Trophoblast cell (in vitro differentiated cells and primary cell): ENCODE measurements around the gene DNMT1.
"Not testable (repeated sequence)": the region's sequence is repeated elsewhere in the genome, so short reads cannot be mapped to it uniquely, and the experiment has no call there.

ENCODE experiments used
- DNase-seq, 2 donors: peaks; one replicate each; pipeline ENCODE4 v3.0.0-alpha.2; 2016
- H2AFZ ChIP-seq: 2 replicates; pipeline ENCODE4 v1.6.1; 2013; ENCODE audit warnings: low read length, moderate library complexity, mild to moderate bottlenecking; ENCODE audit not compliant: insufficient read depth, poor library complexity
- H2AK5ac ChIP-seq: 2 replicates; pipeline ENCODE4 v1.6.1; 2013; ENCODE audit warnings: mild to moderate bottlenecking, low read length
- H2BK120ac ChIP-seq: 2 replicates; pipeline ENCODE4 v1.6.1; 2013; ENCODE audit warnings: low read length, mild to moderate bottlenecking, moderate library complexity; ENCODE audit not compliant: insufficient read depth, poor library complexity
- H2BK12ac ChIP-seq: 2 replicates; pipeline ENCODE4 v1.6.1; 2013; ENCODE audit warnings: mild to moderate bottlenecking, low read length, moderate library complexity
- H2BK5ac ChIP-seq: 2 replicates; pipeline ENCODE4 v1.6.1; 2013; ENCODE audit warnings: low read length, low read depth, moderate library complexity, mild to moderate bottlenecking; ENCODE audit not compliant: poor library complexity
- H3K14ac ChIP-seq: 2 replicates; pipeline ENCODE4 v1.6.1; 2013; ENCODE audit warnings: mild to moderate bottlenecking, low read length
- H3K18ac ChIP-seq: 2 replicates; pipeline ENCODE4 v1.6.1; 2013; ENCODE audit warnings: mild to moderate bottlenecking, low read length
- H3K23ac ChIP-seq: 2 replicates; pipeline ENCODE4 v1.6.1; 2013; ENCODE audit warnings: low read length
- H3K27ac ChIP-seq: 2 replicates; pipeline ENCODE4 v1.5.1; 2013; ENCODE audit warnings: low read depth, mild to moderate bottlenecking, inconsistent platforms, low read length, moderate library complexity
- H3K27me3 ChIP-seq: 2 replicates; pipeline ENCODE4 v1.6.1; 2013; ENCODE audit warnings: inconsistent platforms, mild to moderate bottlenecking, low read length, moderate library complexity; ENCODE audit not compliant: insufficient read depth
- H3K36me3 ChIP-seq, 2 experiments: 1 replicate in 1 of 2; 2 replicates in 1 of 2; pipeline ENCODE4 v1.6.1; 2013; ENCODE audit warnings: low read length in 2 of 2, mild to moderate bottlenecking in 2 of 2, moderate library complexity in 1 of 2; ENCODE audit not compliant: insufficient read depth in 2 of 2, control insufficient read depth in 1 of 2
- H3K4ac ChIP-seq: 2 replicates; pipeline ENCODE4 v1.6.1; 2013; ENCODE audit warnings: low read depth, mild to moderate bottlenecking, low read length, moderate library complexity
- H3K4me1 ChIP-seq, 2 experiments: 1 replicate in 1 of 2; 2 replicates in 1 of 2; pipeline ENCODE4 v1.6.1; 2013; ENCODE audit warnings: low read length in 2 of 2, mild to moderate bottlenecking in 2 of 2, moderate library complexity in 1 of 2; ENCODE audit not compliant: insufficient read depth in 2 of 2, control insufficient read depth in 1 of 2
- H3K4me2 ChIP-seq: 2 replicates; pipeline ENCODE4 v1.6.1; 2013; ENCODE audit warnings: inconsistent platforms, mild to moderate bottlenecking, low read length, moderate library complexity
- H3K4me3 ChIP-seq: 2 replicates; pipeline ENCODE4 v1.5.1; 2013; ENCODE audit warnings: mild to moderate bottlenecking, low read depth, low read length, inconsistent platforms
- H3K79me1 ChIP-seq: one replicate; pipeline ENCODE4 v1.6.1; 2013; ENCODE audit warnings: low read length
- H3K79me2 ChIP-seq: 2 replicates; pipeline ENCODE4 v1.6.1; 2013; ENCODE audit warnings: low read length, mild to moderate bottlenecking; ENCODE audit not compliant: control insufficient read depth, insufficient read depth, poor library complexity
- H3K9ac ChIP-seq: 2 replicates; pipeline ENCODE4 v1.6.1; 2013; ENCODE audit warnings: mild to moderate bottlenecking, low read length
- H3K9me3 ChIP-seq: 2 replicates; pipeline ENCODE4 v1.6.1; 2013; ENCODE audit warnings: low read depth, mild to moderate bottlenecking, control low read depth, inconsistent platforms, low read length; ENCODE audit not compliant: insufficient read depth
- H4K12ac ChIP-seq: 2 replicates; pipeline ENCODE4 v1.6.1; 2013; ENCODE audit warnings: low read depth, mild to moderate bottlenecking, low read length, moderate library complexity
- H4K8ac ChIP-seq: 2 replicates; pipeline ENCODE4 v1.6.1; 2013; ENCODE audit warnings: low read depth, mild to moderate bottlenecking, low read length, moderate library complexity
- H4K91ac ChIP-seq: one replicate; pipeline ENCODE4 v1.6.1; 2013; ENCODE audit warnings: low read depth, mild to moderate bottlenecking, low read length, moderate library complexity
- WGBS: extraction: QIAGEN DNeasy Blood & Tissue Kit; methylation state at CpG from one replicate; pipeline ENCODE4 v1.1.7; 2013; ENCODE audit warnings: missing lambda C conversion rate; ENCODE audit not compliant: insufficient read length, insufficient coverage; ENCODE audit errors: extremely low coverage; 5-methylcytosine and 5-hydroxymethylcytosine counted together

The DNMT1 gene

DNA sequence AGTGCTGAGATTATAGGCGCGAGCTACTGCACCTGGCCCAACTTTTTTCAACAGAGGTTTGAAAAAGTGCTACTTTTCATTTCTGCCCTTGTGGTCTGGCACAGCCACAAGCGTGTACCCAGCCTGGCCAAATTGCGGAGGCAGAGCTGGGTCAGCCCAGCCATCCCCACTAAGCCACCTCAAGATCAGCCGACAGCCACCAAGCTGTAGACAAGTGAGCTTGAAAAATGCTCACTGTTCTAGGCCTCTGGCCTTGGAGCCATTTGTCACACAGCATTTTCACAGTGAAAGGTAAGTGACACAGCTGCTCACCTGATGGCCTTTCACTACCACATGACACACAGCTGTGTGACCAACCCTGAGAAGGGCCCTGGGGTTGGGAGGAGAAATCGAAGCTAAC, 27.3 kb downstream of the DNMT1 start:
- no peak overlapping the region for H3K27ac ChIP-seq
- no CpG with 5 or more reads among the region's 6 CpGs for WGBS
- H3K9me3 ChIP-seq, result no peaks in the 10 kb centered on the region
- H4K8ac ChIP-seq, result no peak overlapping the region
- no peak overlapping the region for H2BK12ac ChIP-seq
- H3K18ac ChIP-seq, result peak overlapping the region; percentile 29
- no peak overlapping the region for H2BK5ac ChIP-seq
- H3K23ac ChIP-seq, result no peak overlapping the region
- H3K14ac ChIP-seq, result no peak overlapping the region
- no peaks in the 10 kb centered on the region for H3K4me1 ChIP-seq
- no peak overlapping the region for H4K91ac ChIP-seq
- no peak overlapping the region for H3K4me3 ChIP-seq
- no peak overlapping the region for H3K9ac ChIP-seq
- no peak overlapping the region for H2AK5ac ChIP-seq
- H3K4ac ChIP-seq, result no peak overlapping the region
- no peak overlapping the region for H3K4me2 ChIP-seq
- H3K79me2 ChIP-seq, result no peaks in the 10 kb centered on the region
- H3K27me3 ChIP-seq, result no peaks in the 10 kb centered on the region
- H4K12ac ChIP-seq, result no peak overlapping the region
- H3K79me1 ChIP-seq, result no peaks in the 10 kb centered on the region
- no peak for DNase-seq
- H3K36me3 ChIP-seq, result peaks cover 65 to 73% of the 10 kb centered on the region in 2 experiments
- H2AFZ ChIP-seq, result no peak overlapping the region
- no peak overlapping the region for H2BK120ac ChIP-seq

DNA sequence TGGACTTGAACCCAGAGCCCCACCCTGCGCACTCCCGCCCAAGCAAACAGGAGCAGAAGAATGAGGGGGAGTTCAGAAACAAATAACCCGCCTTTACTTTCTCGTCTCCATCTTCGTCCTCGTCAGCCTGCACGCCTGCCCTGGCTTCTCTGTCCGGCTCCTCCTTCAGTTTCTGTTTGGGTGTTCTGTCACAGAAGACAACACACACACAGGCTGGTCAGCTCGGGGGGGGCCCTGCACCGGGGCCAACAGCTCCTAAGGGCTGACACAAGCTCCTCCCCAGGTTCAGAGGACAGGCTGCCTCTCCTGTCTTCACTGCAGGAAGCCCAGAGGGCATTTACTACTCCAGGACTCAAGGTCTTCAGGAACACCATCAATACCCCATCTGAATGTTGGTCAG, 28.3 kb downstream of the DNMT1 start:
- not testable (repeated sequence) for H3K18ac ChIP-seq, H3K23ac ChIP-seq, H3K9me3 ChIP-seq, H3K4me3 ChIP-seq, H2BK5ac ChIP-seq, DNase-seq, H3K4me1 ChIP-seq, H3K9ac ChIP-seq, H3K27me3 ChIP-seq, H4K12ac ChIP-seq, H2BK12ac ChIP-seq, H3K4me2 ChIP-seq, H3K4ac ChIP-seq, H3K14ac ChIP-seq, H3K79me1 ChIP-seq, H2AFZ ChIP-seq, H4K91ac ChIP-seq, H2AK5ac ChIP-seq, H2BK120ac ChIP-seq, H3K27ac ChIP-seq, H4K8ac ChIP-seq, H3K79me2 ChIP-seq
- peaks cover 69 to 81% of the 10 kb centered on the region in 2 experiments for H3K36me3 ChIP-seq
- no CpG with 5 or more reads among the region's 10 CpGs for WGBS

DNA sequence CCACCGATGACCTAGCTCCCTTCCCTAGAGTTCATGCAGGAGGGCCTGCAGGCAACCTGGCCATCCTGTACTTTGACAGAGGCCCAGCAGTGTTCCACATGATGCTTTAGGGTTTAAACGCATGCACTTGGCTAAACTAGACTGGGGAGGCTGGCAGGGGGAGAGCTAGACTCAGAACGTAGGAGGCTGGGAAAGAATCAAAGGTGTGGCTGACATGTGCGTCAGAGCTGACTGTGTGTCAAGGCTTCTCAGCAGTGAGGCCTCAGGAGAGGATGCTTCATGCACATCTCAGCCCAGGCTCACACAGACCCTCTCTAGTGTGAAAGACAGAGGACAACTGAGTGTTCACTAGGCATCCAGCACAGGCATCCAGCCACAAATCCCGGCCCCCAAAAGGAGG, 28.7 kb downstream of the DNMT1 start:
- no peak overlapping the region for H2AFZ ChIP-seq

DNA sequence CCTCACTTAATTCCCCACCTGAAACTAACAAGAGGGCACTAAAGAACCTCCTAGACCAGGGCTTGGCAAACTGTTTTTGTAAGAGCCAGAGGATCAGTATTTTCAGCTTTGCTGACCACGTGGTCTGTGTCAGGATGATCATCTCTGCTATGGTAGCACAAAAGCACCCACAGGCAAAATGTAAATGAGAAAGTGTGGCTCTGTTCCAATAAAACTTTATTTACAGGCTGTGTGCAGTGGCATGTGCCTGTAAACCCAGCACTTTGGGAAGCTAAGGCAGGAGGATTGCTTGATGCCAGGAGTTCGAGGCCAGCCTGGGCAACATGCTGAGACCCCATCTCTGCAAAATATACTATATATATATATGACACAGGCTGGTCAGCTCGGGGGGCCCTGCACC, 31.2 kb downstream of the DNMT1 start:
- Histone ChIP-seq H3K36me3 (peaks cover 75 to 87% of the 10 kb centered on the region in 2 experiments), H3K4me1 (no peaks in the 10 kb centered on the region), H4K12ac (no peak overlapping the region), H3K27me3 (no peaks in the 10 kb centered on the region), H3K4ac (no peak overlapping the region), H3K18ac (no peak overlapping the region), H3K4me3 (no peak overlapping the region), H3K23ac (no peak overlapping the region), H3K9me3 (no peaks in the 10 kb centered on the region), H3K4me2 (no peak overlapping the region), H3K79me2 (no peaks in the 10 kb centered on the region), H2AFZ (no peak overlapping the region), H2BK12ac (no peak overlapping the region), H3K9ac (no peak overlapping the region), H3K14ac (no peak overlapping the region), H3K79me1 (no peaks in the 10 kb centered on the region), H2AK5ac (no peak overlapping the region), H4K91ac (no peak overlapping the region), H2BK120ac (no peak overlapping the region), H4K8ac (no peak overlapping the region), H2BK5ac (no peak overlapping the region), H3K27ac (no peak overlapping the region)
- no CpG with 5 or more reads among the region's 3 CpGs for WGBS
- no peak for DNase-seq

More for the DNA sequence above, 28.7 kb downstream of the DNMT1 start:
- no peak overlapping the region for H3K4me3 ChIP-seq
- no peaks in the 10 kb centered on the region for H3K9me3 ChIP-seq
- H3K14ac ChIP-seq, result no peak overlapping the region
- H4K12ac ChIP-seq, result no peak overlapping the region
- no peaks in the 10 kb centered on the region for H3K4me1 ChIP-seq
- H2BK12ac ChIP-seq, result no peak overlapping the region
- WGBS, result no CpG with 5 or more reads among the region's 5 CpGs
- H3K4me2 ChIP-seq, result no peak overlapping the region
- H3K27ac ChIP-seq, result no peak overlapping the region
- H4K8ac ChIP-seq, result no peak overlapping the region
- H3K4ac ChIP-seq, result no peak overlapping the region
- H3K23ac ChIP-seq, result no peak overlapping the region
- no peak for DNase-seq
- H4K91ac ChIP-seq, result no peak overlapping the region
- no peaks in the 10 kb centered on the region for H3K27me3 ChIP-seq
- H2BK120ac ChIP-seq, result no peak overlapping the region
- H3K79me1 ChIP-seq, result no peaks in the 10 kb centered on the region
- H3K9ac ChIP-seq, result no peak overlapping the region
- H2AK5ac ChIP-seq, result no peak overlapping the region
- H3K18ac ChIP-seq, result no peak overlapping the region
- peaks cover 70 to 81% of the 10 kb centered on the region in 2 experiments for H3K36me3 ChIP-seq
- H3K79me2 ChIP-seq, result no peaks in the 10 kb centered on the region
- H2BK5ac ChIP-seq, result no peak overlapping the region
